Stimulated activated memory B cell treated with anti-CD40 and anti-IgM and Interleukin-4, amounts not matched to agents 10 μg/mL and 1 μg/mL and 100 μg/mL, for 72 hours (primary cell): ENCODE results near the gene RAB36.
A peak's percentile ranks its signal among the peaks of the same experiment; 100 is the strongest.

Experiments used
- ATAC-seq: fragments of 150-1000 bp; cut with Tn5 transposase; 2 replicates; pipeline ENCODE4 v1.10.0; 2021
- H3K27ac Mint-ChIP-seq: one replicate; pipeline ENCODE4 v1.8.0; 2022; ENCODE audit warnings: mild to moderate bottlenecking, mixed read lengths
- H3K27me3 Mint-ChIP-seq: one replicate; pipeline ENCODE4 v1.8.0; 2022; ENCODE audit warnings: mixed read lengths
- H3K36me3 Mint-ChIP-seq: one replicate; pipeline ENCODE4 v1.8.0; 2022; ENCODE audit warnings: mixed read lengths
- H3K4me1 Mint-ChIP-seq: one replicate; pipeline ENCODE4 v1.8.0; 2022; ENCODE audit warnings: mixed read lengths
- H3K4me3 Mint-ChIP-seq: one replicate; pipeline ENCODE4 v1.8.0; 2022; ENCODE audit warnings: mild to moderate bottlenecking, moderate library complexity, mixed read lengths
- H3K9me3 Mint-ChIP-seq: one replicate; pipeline ENCODE4 v1.8.0; 2022; ENCODE audit warnings: mixed read lengths

RAB36 gene

DNA sequence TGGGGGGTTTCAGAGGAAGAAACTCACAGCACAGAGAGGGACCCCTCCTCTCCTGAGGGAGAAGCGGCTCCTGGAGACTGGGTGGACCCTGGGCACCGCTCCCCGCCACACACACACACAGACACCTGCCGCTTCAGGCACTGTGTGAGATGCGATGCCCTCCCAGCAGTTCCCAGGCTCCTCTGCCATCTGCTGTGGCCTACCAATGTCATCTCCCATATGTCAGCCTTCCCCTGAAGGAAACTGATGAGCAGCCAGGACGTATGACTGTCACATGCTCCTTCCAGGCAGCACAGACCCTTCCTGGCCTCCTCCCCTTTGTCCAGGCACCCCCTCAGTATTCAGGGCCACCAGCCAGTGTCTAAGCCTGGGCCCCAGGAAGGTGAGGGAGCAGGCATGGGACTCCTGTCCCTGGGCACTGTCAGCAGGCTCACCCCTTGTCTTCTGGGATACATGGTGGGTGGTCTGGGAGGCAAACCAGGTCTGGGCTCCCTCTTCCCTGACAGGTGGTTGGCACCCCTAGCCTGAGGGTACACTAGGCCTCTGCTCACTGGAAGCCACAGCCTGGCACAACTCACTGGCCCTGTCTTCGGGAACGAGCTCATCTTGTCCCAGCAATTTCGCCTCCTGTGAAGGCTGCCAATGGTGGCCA lies 23.2 kb downstream of the RAB36 start:
- Mint-ChIP-seq H3K36me3 (no peaks in the 10 kb centered on the region), H3K27ac (no peak overlapping the region), H3K9me3 (no peaks in the 10 kb centered on the region), H3K27me3 (peaks cover 10% of the 10 kb centered on the region), H3K4me1 (no peaks in the 10 kb centered on the region), H3K4me3 (no peak overlapping the region)
- ATAC-seq, result no peak

DNA sequence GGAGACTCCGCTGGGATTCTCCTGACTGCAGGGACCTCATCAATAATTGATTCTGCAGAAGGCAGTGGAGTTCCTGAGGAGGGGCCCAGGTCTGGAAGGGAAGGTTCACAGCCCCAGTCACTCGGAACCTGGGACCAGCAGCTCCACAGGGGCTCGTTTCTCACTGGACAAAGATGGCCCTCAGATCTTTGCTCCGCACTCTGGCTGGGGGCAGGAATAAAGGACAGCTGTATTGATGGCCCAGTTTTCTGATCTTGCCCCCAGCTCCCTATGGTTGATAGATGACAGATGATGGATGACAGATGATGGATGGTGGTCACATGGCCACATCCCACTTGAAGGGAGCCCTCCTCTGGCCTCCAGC lies 23.7 kb downstream of the RAB36 start:
- Mint-ChIP-seq H3K27me3 (peaks cover 10% of the 10 kb centered on the region), H3K4me3 (no peak overlapping the region), H3K36me3 (no peaks in the 10 kb centered on the region), H3K9me3 (no peaks in the 10 kb centered on the region), H3K4me1 (peaks cover 4% of the 10 kb centered on the region), H3K27ac (no peak overlapping the region)
- ATAC-seq, result no peak

DNA sequence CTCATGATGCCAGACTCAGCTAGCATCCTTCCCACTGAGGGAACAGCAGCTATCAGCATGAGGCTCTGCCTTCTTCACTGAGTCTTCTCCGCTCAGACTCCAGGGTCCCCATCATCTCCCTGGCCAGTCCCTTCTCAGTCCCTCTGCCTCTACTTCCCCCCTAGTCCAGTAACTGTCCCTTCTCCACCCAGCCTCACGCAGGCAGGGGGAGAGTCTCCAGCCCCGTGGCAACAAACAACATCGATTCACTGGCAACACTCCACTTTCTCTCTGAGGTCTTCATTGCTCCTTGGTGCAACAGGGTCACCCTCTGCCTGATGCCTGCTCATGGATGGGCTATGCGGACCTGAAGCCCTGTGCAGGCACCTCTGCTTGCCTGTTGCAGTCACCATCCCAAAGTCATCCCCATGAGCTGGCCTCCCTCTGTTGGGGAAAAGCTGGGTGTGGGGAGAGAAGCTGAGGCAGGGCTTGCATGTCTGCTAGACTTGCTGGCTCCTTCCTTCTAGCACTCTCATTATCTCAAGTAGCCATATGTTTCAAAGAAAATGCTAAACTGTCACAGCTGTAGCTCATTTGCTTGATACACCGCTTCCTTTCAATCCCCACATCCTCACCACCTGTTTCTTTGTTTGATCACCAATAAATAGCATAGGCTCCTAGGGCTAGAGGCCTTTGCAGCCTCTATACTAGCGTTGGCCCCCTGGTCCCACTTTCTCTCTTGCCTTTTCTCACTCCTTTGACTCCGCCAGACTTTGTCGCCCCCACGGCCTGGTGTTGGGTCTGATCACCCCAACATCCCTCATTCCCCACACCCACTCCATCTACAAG lies 30.8 kb downstream of the RAB36 start:
- ATAC-seq, result no peak
- Mint-ChIP-seq H3K4me3 (no peak overlapping the region), H3K27me3 (no peaks in the 10 kb centered on the region), H3K36me3 (peaks cover 12% of the 10 kb centered on the region), H3K9me3 (peaks cover 7% of the 10 kb centered on the region), H3K27ac (no peak overlapping the region), H3K4me1 (peaks cover 46% of the 10 kb centered on the region)

DNA sequence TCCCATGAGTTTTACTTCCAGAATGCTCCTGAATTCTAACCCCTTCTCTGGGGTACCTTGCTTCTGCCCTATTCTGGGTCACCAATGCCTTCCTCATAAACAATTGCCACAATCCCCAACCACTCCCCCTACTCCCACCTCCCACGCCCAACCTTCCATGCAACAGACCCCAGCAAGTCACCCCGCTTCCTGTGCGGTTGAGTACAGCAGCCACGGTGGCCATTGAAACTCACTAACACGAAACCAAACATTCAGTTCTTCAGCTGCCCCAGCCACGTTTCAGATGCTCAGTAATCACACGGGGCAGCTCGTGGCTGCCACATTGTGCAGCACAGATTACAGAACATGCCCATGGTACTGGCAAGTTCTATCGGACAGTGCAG lies 31.4 kb downstream of the RAB36 start:
- Mint-ChIP-seq H3K27me3 (no peaks in the 10 kb centered on the region), H3K4me1 (peaks cover 46% of the 10 kb centered on the region), H3K27ac (no peak overlapping the region), H3K36me3 (peaks cover 12% of the 10 kb centered on the region), H3K9me3 (peaks cover 7% of the 10 kb centered on the region), H3K4me3 (no peak overlapping the region)
- no peak for ATAC-seq

GRCh38 chr22:23177197-23177596 lies 31.9 kb downstream of the RAB36 start:
- peak; percentile 65 for ATAC-seq
- peaks cover 7% of the 10 kb centered on the region for H3K9me3 Mint-ChIP-seq
- H3K4me1 Mint-ChIP-seq, result peaks cover 51% of the 10 kb centered on the region
- no peak overlapping the region for H3K4me3 Mint-ChIP-seq
- H3K36me3 Mint-ChIP-seq, result peaks cover 12% of the 10 kb centered on the region
- no peak overlapping the region for H3K27ac Mint-ChIP-seq
- H3K27me3 Mint-ChIP-seq, result no peaks in the 10 kb centered on the region

DNA sequence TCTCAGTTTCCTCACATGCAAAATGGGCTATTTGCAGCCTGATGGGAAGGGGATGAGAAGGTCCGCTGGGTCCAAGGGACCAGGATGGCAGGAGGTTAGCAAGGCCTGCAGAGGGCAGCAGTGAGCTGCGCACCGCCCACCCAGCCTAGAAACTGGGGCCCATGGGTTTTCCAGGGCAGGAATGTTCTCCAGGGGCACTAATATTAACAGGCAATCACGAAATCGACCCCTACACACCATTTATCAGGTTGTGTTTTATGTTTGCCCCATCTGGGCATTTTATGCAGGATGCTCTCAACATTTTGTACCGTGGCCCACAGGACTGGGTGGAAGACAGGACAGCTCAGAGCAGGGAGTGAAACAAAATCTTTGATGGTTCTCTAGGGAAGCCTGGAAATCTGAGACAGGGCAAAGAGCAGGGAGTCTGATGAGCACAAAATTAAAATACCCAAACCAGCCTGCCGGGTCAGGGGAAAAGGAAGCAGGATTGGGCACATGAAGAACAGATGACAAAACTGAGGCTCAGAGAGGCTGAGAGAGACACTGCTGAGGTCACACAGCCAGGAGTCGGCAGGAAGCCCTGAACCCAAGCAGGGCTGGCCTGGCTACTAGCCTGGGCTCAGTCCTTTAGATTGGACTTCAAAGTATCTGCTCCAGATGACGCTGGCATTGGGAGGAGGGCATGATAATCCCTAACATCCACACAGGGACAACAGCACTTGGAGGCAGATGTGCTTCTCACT lies 33.4 kb downstream of the RAB36 start:
- Mint-ChIP-seq H3K9me3 (peaks cover 7% of the 10 kb centered on the region), H3K36me3 (peaks cover 12% of the 10 kb centered on the region), H3K4me3 (peak overlapping the region; percentile 46), H3K27ac (no peak overlapping the region), H3K4me1 (peaks cover 65% of the 10 kb centered on the region), H3K27me3 (no peaks in the 10 kb centered on the region)
- ATAC-seq, result peak; percentile 25

DNA sequence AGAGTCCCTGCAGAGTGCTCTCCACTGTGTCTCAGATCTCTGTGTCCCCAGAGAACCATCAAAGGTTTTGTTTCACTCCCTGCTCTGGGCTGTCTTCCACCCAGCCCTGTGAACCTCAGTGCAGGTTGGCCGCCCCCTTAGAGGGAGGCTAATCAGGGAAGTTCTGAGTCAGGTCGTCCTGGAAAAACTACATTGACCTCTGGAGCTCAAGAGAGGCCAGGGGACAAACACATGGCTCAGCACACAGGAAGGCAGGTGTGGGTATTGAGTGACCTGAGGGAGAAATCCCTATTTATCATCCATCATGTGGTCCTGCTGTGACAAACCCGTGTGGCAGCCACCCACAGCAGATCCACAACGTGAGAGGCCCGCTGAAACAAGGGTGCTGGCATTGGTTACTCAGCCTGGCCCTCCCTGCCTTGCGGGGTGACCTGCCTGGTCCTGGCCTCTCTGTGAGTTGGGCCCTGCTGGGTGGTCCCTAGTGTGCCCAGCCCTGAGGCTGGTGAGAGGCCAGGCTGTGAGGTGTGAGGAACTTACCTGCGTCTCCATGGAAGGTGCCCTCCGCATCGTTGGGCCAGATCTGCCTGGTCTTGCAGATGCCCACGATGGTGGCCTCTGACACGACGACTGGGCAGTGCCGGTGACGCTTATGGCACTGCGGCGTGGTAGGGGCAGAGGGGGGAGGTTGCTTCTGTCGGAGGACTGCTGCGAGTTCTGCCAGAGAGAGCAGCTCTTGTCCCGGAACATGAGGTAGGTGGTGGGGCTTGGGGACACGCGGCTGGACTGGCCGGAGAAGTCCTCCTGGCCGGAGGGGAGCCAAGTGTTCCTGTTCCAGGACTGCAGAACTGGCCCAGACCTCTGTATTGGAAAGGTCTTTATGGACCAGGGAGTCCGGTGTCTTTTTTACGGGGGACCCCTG lies 34.4 kb downstream of the RAB36 start:
- ATAC-seq, result peak; percentile 58
- H3K4me3 Mint-ChIP-seq, result peak overlapping the region; percentile 82
- peaks cover 69% of the 10 kb centered on the region for H3K4me1 Mint-ChIP-seq
- no peaks in the 10 kb centered on the region for H3K27me3 Mint-ChIP-seq
- H3K27ac Mint-ChIP-seq, result peak overlapping the region; percentile 65
- peaks cover 7% of the 10 kb centered on the region for H3K9me3 Mint-ChIP-seq
- H3K36me3 Mint-ChIP-seq, result peaks cover 12% of the 10 kb centered on the region

DNA sequence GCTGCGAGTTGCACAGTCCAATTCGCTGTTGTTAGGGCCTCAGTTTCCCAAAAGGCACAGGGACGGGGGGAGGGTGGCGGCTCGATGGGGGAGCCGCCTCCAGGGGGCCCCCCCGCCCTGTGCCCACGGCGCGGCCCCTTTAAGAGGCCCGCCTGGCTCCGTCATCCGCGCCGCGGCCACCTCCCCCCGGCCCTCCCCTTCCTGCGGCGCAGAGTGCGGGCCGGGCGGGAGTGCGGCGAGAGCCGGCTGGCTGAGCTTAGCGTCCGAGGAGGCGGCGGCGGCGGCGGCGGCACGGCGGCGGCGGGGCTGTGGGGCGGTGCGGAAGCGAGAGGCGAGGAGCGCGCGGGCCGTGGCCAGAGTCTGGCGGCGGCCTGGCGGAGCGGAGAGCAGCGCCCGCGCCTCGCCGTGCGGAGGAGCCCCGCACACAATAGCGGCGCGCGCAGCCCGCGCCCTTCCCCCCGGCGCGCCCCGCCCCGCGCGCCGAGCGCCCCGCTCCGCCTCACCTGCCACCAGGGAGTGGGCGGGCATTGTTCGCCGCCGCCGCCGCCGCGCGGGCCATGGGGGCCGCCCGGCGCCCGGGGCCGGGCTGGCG lies 35.1 kb downstream of the RAB36 start, which contains the start of gene BCR:
Gene BCR, plus strand, starts transcription at position 209 of the 592 bp plus-strand sequence. CDS start 452 bp downstream, outside the sequence.
- Mint-ChIP-seq H3K4me1 (peaks cover 72% of the 10 kb centered on the region), H3K27ac (peak within 1 kb of the TSS; percentile 65), H3K36me3 (peaks cover 12% of the 10 kb centered on the region), H3K9me3 (peaks cover 7% of the 10 kb centered on the region), H3K27me3 (no peaks in the 10 kb centered on the region), H3K4me3 (peak within 1 kb of the TSS; percentile 82)
- ATAC-seq, result peak; percentile 81

- H3K4me3 Mint-ChIP-seq, result peak overlapping the region; percentile 80
- peaks cover 7% of the 10 kb centered on the region for H3K9me3 Mint-ChIP-seq
- H3K27me3 Mint-ChIP-seq, result no peaks in the 10 kb centered on the region
- H3K4me1 Mint-ChIP-seq, result peaks cover 74% of the 10 kb centered on the region
- no peak for ATAC-seq
- H3K27ac Mint-ChIP-seq, result peak overlapping the region; percentile 21
- peaks cover 12% of the 10 kb centered on the region for H3K36me3 Mint-ChIP-seq
Observed at GRCh38 chr22:23180893-23181720, 35.8 kb downstream of the RAB36 start.

GRCh38 chr22:23181721-23182308 lies 36.5 kb downstream of the RAB36 start:
- H3K27me3 Mint-ChIP-seq, result no peaks in the 10 kb centered on the region
- peaks cover 3% of the 10 kb centered on the region for H3K9me3 Mint-ChIP-seq
- H3K4me1 Mint-ChIP-seq, result peaks cover 73% of the 10 kb centered on the region
- H3K4me3 Mint-ChIP-seq, result peak overlapping the region; percentile 80
- peaks cover 11% of the 10 kb centered on the region for H3K36me3 Mint-ChIP-seq
- peak overlapping the region; percentile 21 for H3K27ac Mint-ChIP-seq
- ATAC-seq, result no peak

DNA sequence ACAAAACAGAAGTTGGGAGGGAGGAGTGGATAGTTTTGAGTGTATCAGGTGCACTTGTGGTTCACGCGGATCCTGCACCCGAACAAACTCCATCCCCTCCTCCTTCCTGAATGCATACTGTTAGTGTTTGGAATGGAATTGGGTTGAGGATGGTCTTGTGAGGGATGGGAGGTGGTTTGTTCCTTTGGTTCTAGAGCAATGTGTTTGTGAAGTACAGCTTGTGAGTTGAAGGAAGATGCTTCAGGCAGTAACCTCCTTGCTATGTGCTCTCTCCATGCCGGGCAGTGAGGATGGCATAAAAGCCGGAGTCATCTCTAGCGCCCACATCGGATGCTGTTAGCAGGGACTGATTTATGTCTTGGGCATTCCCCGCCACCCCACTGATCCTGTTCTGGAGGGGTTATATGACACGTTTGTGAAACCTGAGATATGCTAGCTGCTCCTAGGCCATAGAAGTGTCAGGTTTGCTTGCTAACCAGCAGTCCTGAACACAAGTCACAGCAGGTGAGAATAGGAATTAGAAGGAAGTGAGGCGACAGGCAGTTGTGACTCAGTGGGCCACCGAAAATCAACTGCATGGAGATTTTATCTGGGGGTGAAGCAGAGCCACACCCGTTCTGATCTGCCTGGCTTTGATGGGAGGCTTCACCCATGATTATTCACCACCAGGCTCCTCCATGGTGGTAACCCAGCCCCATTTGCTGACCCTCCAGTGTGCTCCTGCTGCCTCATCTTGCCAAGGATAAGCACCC lies 37.2 kb downstream of the RAB36 start:
- H3K4me1 Mint-ChIP-seq, result peaks cover 70% of the 10 kb centered on the region
- peak; percentile 37 for ATAC-seq
- H3K27ac Mint-ChIP-seq, result peak overlapping the region; percentile 21
- H3K36me3 Mint-ChIP-seq, result peaks cover 7% of the 10 kb centered on the region
- no peaks in the 10 kb centered on the region for H3K27me3 Mint-ChIP-seq
- H3K4me3 Mint-ChIP-seq, result peak overlapping the region; percentile 80
- no peaks in the 10 kb centered on the region for H3K9me3 Mint-ChIP-seq

GRCh38 chr22:23183061-23183698 lies 37.9 kb downstream of the RAB36 start:
- H3K36me3 Mint-ChIP-seq, result peaks cover 14% of the 10 kb centered on the region
- peaks cover 75% of the 10 kb centered on the region for H3K4me1 Mint-ChIP-seq
- H3K4me3 Mint-ChIP-seq, result peak overlapping the region; percentile 80
- ATAC-seq, result no peak
- H3K9me3 Mint-ChIP-seq, result no peaks in the 10 kb centered on the region
- no peak overlapping the region for H3K27ac Mint-ChIP-seq
- H3K27me3 Mint-ChIP-seq, result no peaks in the 10 kb centered on the region
